Epithelial cell of esophagus (primary cell): ENCODE data around the gene SLBP.

Source experiments
- DNase-seq: peaks from one replicate; pipeline ENCODE4 v3.0.0; 2010; ENCODE audit warnings: low read depth
- H3K4me3 ChIP-seq: 2 replicates; pipeline ENCODE4 v1.5.1; 2011; ENCODE audit warnings: mild to moderate bottlenecking, low read length, control low read depth
- CTCF ChIP-seq: IDR thresholded peaks from 2 replicates; pipeline ENCODE4 v1.5.1; 2011; ENCODE audit warnings: low read depth, mild to moderate bottlenecking, low read length, control low read depth, inconsistent platforms; ENCODE audit not compliant: insufficient read depth; ENCODE audit errors: missing control alignments

The SLBP gene

GRCh38 chr4:1757836-1758235 lies 45.7 kb upstream of the SLBP start:
- H3K4me3 ChIP-seq: no peak overlapping the region
- no peak for DNase-seq
- no peak for TF ChIP-seq CTCF

GRCh38 chr4:1756893-1757779 lies 45.0 kb upstream of the SLBP start:
- H3K4me3 ChIP-seq: no peak overlapping the region
- no peak for TF ChIP-seq CTCF
- DNase-seq: no peak

- DNase-seq: no peak
- H3K4me3 ChIP-seq: no peak overlapping the region
- TF ChIP-seq CTCF: no peak
These were observed 44.0 kb upstream of the SLBP start for GRCh38 chr4:1756079-1756478.

- H3K4me3 ChIP-seq: no peak overlapping the region
- no peak for TF ChIP-seq CTCF
- DNase-seq: no peak
These were observed 43.2 kb upstream of the SLBP start for GRCh38 chr4:1755297-1755696.

GRCh38 chr4:1754336-1754735 lies 42.2 kb upstream of the SLBP start:
- TF ChIP-seq CTCF: no peak
- DNase-seq: no peak
- no peak overlapping the region for H3K4me3 ChIP-seq

GRCh38 chr4:1753697-1754311 lies 41.7 kb upstream of the SLBP start:
- no peak overlapping the region for H3K4me3 ChIP-seq
- no peak for TF ChIP-seq CTCF

GRCh38 chr4:1753294-1753696 lies 41.2 kb upstream of the SLBP start:
- H3K4me3 ChIP-seq: no peak overlapping the region
- TF ChIP-seq CTCF: no peak
- DNase-seq: no peak

More at GRCh38 chr4:1753697-1754311, 41.7 kb upstream of the SLBP start:
- no peak for DNase-seq
